ENCODE data around the gene TRO.

The TRO gene

DNA sequence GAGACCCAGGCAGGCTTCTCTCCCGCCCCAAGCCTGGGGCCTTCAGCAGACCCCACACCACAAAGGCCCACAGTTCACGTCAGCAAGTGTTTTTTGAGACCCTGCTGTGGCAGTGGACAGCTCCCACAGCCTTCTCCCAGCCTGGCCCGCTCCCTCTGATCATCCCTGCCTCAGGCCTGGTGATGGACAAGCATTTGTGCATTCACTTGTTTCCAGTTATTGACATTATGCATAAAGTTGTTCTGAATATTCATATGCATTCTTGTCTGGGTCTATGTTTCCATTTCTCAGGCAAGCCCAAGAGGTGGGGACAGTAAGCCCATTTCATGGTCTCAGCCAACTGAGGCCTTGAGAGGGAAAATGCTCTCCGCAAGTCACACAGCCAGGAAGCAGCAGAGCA lies 14.7 kb downstream of the TRO start:
- no peak for DNase-seq (ENCODE audit: low read depth, low spot score)
- Histone ChIP-seq H3K9me3 (ENCODE audit: low read depth, low read length) (no peaks in the 10 kb centered on the region), H3K4me3 (no peak overlapping the region), H3K27ac (no peak overlapping the region), H3K36me3 (ENCODE audit: insufficient read depth, low read length) (no peaks in the 10 kb centered on the region), H3K9ac (ENCODE audit: insufficient read length) (no peak overlapping the region)
- no peak for TF ChIP-seq EZH2 (IDR thresholded peaks at IDR 0.05)
- TF ChIP-seq FOXP2 (optimal IDR thresholded peaks at IDR 0.05; ENCODE audit: control extremely low read depth, extremely low read length, insufficient read depth) = no peak
- no peak for TF ChIP-seq POLR2AphosphoS5 (IDR thresholded peaks at IDR 0.05; ENCODE audit: borderline replicate concordance, low read depth, low read length)

DNA sequence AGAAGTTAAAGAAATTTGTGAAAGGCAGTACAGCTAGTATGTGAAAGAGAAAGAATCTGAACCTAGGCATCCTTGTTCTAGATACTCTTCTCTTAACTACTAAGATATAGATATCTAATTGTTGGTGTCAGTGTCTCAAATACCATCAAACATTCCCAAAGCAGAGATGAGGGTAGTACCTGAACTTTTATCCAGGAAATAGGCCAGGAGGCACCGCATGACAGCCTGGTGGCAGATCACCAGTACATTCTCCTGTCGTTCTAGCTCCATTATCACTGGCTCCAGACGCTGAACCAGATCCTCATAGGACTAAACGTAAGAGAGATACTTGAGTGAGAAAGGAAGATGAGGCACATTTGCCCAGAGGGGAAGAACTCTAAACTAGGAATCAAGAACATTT lies 16.8 kb downstream of the TRO start:
- H3K36me3 ChIP-seq (ENCODE audit: insufficient read depth, low read length) = no peaks in the 10 kb centered on the region
- no peaks in the 10 kb centered on the region for H3K9me3 ChIP-seq (ENCODE audit: low read depth, low read length)
- TF ChIP-seq POLR2AphosphoS5 (IDR thresholded peaks at IDR 0.05; ENCODE audit: borderline replicate concordance, low read depth, low read length) = no peak
- no peak for TF ChIP-seq FOXP2 (optimal IDR thresholded peaks at IDR 0.05; ENCODE audit: control extremely low read depth, extremely low read length, insufficient read depth)
- no peak for TF ChIP-seq EZH2 (IDR thresholded peaks at IDR 0.05)

DNA sequence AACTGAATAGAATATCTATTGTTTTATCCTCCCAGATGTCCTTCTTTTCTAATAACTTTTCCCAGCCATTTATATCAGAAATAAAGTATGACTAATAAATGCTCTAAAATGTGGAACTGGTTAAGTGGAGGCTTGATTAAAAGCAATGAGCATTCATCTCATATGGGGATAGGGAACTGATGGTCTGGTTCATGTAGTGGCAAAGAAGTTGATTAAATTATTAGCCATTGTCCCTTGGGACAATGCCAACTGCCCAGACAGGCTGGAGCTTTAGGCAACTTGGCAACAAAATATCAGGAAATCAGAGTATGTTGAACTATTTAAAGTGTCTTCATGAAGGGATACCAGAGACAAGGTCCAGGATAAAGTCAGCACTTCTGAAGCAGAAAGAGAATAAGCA lies 24.2 kb downstream of the TRO start:
- no peak for TF ChIP-seq FOXP2 (optimal IDR thresholded peaks at IDR 0.05; ENCODE audit: control extremely low read depth, extremely low read length, insufficient read depth)
- TF ChIP-seq EZH2 (IDR thresholded peaks at IDR 0.05) = no peak
- TF ChIP-seq POLR2AphosphoS5 (IDR thresholded peaks at IDR 0.05; ENCODE audit: borderline replicate concordance, low read depth, low read length) = no peak
- no peaks in the 10 kb centered on the region for H3K9me3 ChIP-seq (ENCODE audit: low read depth, low read length)
- no peaks in the 10 kb centered on the region for H3K36me3 ChIP-seq (ENCODE audit: insufficient read depth, low read length)
- H3K4me3 ChIP-seq = no peak overlapping the region
- H3K9ac ChIP-seq (ENCODE audit: insufficient read length) = no peak overlapping the region
- DNase-seq (ENCODE audit: low read depth, low spot score) = no peak
- no peak overlapping the region for H3K27ac ChIP-seq

More for the DNA sequence above, 16.8 kb downstream of the TRO start:
- H3K27ac ChIP-seq = no peak overlapping the region
- DNase-seq (ENCODE audit: low read depth, low spot score) = no peak
- H3K9ac ChIP-seq (ENCODE audit: insufficient read length) = no peak overlapping the region
- no peak overlapping the region for H3K4me3 ChIP-seq

DNA sequence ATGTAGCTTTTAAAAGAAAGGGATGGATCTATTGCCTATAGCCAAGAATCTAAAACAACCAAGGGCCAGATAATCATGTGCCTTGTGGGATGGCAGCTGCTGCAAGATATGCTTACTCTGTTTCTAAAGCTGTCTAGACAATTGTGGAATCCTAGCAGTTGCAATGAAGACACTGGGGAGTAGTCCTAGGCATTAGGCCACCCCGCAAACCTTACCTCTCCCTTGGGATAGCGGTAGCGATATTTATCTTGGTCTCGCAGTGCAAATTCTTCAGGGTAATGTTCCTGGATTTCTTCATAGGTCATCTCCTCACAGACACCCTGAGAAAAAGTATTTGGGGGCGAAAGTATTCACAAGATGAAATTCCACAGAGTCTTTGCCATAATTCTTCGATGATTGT lies 24.6 kb downstream of the TRO start:
- Histone ChIP-seq H3K4me3 (no peak overlapping the region), H3K27ac (no peak overlapping the region), H3K36me3 (ENCODE audit: insufficient read depth, low read length) (no peaks in the 10 kb centered on the region), H3K9me3 (ENCODE audit: low read depth, low read length) (no peaks in the 10 kb centered on the region), H3K9ac (ENCODE audit: insufficient read length) (no peak overlapping the region)
- no peak for DNase-seq (ENCODE audit: low read depth, low spot score)
- no peak for TF ChIP-seq FOXP2 (optimal IDR thresholded peaks at IDR 0.05; ENCODE audit: control extremely low read depth, extremely low read length, insufficient read depth)
- no peak for TF ChIP-seq EZH2 (IDR thresholded peaks at IDR 0.05)

DNA sequence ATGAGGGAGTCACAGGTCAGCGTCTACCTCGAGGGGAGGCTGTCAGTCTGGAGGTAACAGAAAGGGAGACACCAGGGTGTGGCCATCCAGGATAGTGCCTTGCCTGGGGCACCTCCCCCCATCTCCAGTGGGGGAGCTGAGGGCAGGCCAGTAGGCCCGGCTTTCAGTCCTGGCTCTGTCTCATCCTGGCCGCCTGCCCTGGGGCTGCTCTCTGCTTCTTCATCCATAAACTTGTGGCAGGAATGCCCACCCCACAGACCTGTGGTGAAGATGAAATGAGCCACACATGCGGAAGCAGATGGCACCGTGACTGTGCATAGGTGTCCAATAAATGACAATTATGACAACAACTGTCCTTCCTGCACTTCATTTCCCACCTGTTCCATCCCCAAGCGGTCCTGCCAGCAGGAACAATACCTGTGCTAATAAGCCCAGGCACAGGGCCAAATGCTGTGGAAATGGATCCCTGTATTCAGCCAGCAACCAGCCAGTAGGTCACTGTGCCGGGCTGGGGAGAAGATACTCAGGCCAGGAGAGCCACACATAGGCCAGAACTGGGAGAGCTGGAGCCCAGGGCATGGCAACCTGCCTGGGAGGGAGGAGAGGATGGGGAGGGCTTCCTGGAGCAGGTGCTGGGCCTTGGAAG lies 30.2 kb downstream of the TRO start:
- H3K4me3 ChIP-seq = no peak overlapping the region
- H3K27ac ChIP-seq = no peak overlapping the region
- no peak overlapping the region for H3K9ac ChIP-seq (ENCODE audit: insufficient read length)
- H3K36me3 ChIP-seq (ENCODE audit: insufficient read depth, low read length) = no peaks in the 10 kb centered on the region
- no peak for DNase-seq (ENCODE audit: low read depth, low spot score)
- no peak for TF ChIP-seq EZH2 (IDR thresholded peaks at IDR 0.05)
- no peak for TF ChIP-seq FOXP2 (optimal IDR thresholded peaks at IDR 0.05; ENCODE audit: control extremely low read depth, extremely low read length, insufficient read depth)
- no peak for TF ChIP-seq POLR2AphosphoS5 (IDR thresholded peaks at IDR 0.05; ENCODE audit: borderline replicate concordance, low read depth, low read length)
- H3K9me3 ChIP-seq (ENCODE audit: low read depth, low read length) = no peaks in the 10 kb centered on the region

DNA sequence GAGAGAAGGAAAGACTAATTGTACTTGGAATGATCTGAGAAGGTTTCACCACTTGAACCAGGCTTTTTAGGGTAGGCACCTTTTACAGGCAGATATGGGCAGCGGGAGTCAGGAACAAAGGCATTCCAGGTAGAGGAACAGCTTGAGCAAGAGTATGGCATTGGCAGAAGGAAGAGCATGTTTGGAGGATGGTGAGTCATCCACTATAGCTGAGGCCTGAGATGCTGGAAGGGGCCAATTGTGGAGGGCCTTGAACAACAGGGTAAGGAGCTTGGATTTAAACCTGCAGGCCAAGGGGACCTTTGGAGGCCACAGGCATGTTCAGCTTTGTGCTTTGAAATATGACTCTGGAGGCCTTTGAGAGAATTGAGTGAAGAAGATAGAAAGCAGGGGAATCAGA lies 41.1 kb downstream of the TRO start:
- Histone ChIP-seq H3K36me3 (ENCODE audit: insufficient read depth, low read length) (no peaks in the 10 kb centered on the region), H3K9ac (ENCODE audit: insufficient read length) (no peak overlapping the region), H3K9me3 (ENCODE audit: low read depth, low read length) (no peaks in the 10 kb centered on the region), H3K27ac (no peak overlapping the region), H3K4me3 (no peak overlapping the region)
- TF ChIP-seq POLR2AphosphoS5 (IDR thresholded peaks at IDR 0.05; ENCODE audit: borderline replicate concordance, low read depth, low read length) (no peak), EZH2 (IDR thresholded peaks at IDR 0.05) (no peak), FOXP2 (optimal IDR thresholded peaks at IDR 0.05; ENCODE audit: control extremely low read depth, extremely low read length, insufficient read depth) (no peak)
- no peak for DNase-seq (ENCODE audit: low read depth, low spot score)

DNA sequence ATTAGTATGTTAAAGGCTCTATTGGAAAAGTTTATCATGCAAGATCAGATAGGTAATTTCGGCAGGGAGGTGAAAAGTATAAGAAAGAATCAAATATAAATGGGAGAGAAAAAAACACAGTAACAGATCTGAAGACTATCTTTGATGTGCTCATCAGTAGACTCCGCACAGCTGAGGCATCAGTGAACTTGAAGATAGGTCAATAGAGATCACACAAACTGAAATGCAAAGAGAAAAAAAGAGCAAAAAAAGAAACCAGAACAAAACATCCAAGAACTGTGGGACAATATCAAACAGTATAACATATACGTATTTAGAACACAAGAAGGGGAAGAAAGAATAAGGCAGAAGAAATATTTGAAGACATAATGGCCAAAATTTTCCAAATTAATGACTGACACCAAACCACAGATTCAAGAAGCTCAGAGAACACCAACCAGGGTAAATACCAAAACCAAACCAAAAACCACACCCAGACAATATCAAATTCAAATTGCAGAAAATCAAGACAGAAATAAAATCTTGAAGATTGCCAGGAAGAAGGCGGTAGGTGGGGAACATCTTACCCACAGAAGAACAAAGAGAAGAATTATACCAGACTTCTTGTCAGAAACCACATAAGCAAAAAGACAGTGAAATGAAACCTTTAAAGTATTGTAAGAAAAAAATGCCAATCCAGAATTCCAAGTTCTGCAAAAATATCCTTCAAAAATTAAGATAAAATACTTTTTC lies 44.3 kb downstream of the TRO start:
- Histone ChIP-seq H3K27ac (no peak overlapping the region), H3K4me3 (no peak overlapping the region), H3K9me3 (ENCODE audit: low read depth, low read length) (no peaks in the 10 kb centered on the region), H3K36me3 (ENCODE audit: insufficient read depth, low read length) (no peaks in the 10 kb centered on the region), H3K9ac (ENCODE audit: insufficient read length) (no peak overlapping the region)
- no peak for TF ChIP-seq FOXP2 (optimal IDR thresholded peaks at IDR 0.05; ENCODE audit: control extremely low read depth, extremely low read length, insufficient read depth)
- TF ChIP-seq EZH2 (IDR thresholded peaks at IDR 0.05) = no peak
- no peak for TF ChIP-seq POLR2AphosphoS5 (IDR thresholded peaks at IDR 0.05; ENCODE audit: borderline replicate concordance, low read depth, low read length)
- DNase-seq (ENCODE audit: low read depth, low spot score) = no peak

DNA sequence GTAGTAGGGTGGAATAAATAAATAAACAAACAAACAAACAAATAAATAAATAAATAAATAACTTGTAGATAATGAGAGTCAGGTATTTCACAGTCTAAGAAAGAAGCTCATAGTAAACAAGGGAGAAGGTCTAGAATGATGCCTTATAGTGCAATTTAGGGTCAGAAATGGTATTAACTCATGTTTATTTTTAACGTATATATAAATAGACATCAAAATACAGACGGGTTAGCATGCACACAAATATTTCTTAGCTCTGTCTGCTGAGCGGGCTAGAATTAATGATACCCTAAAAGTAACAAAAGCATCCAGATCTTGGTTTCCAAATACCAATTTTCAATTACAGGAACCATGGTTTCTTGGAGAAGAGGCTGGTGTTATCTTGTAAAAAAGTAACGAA lies 56.8 kb downstream of the TRO start:
- H3K36me3 ChIP-seq (ENCODE audit: insufficient read depth, low read length) = no peaks in the 10 kb centered on the region
- no peaks in the 10 kb centered on the region for H3K9me3 ChIP-seq (ENCODE audit: low read depth, low read length)
- no peak overlapping the region for H3K9ac ChIP-seq (ENCODE audit: insufficient read length)
- no peak overlapping the region for H3K4me3 ChIP-seq
- H3K27ac ChIP-seq = no peak overlapping the region
- no peak for DNase-seq (ENCODE audit: low read depth, low spot score)
- TF ChIP-seq FOXP2 (optimal IDR thresholded peaks at IDR 0.05; ENCODE audit: control extremely low read depth, extremely low read length, insufficient read depth) (no peak), EZH2 (IDR thresholded peaks at IDR 0.05) (no peak)

DNA sequence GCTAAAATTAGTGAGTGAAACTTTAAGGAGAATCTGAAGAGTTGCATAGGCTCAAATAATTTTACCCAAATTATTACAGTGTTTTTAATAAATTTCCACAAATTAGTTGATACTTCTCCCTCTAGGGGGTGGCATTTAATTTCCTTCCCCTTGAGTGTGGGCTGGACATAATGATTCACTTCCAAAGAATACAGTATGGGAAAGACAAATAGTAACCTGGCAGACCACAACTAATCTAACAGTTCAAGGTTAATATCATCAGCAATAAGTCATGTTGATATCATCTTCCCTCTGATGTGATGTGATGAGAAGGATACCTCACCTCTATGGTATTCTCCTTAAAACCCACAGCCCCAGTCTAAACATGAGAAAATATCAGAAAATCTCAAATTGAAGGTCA lies 57.8 kb downstream of the TRO start:
- H3K27ac ChIP-seq = no peak overlapping the region
- TF ChIP-seq EZH2 (IDR thresholded peaks at IDR 0.05) (no peak), FOXP2 (optimal IDR thresholded peaks at IDR 0.05; ENCODE audit: control extremely low read depth, extremely low read length, insufficient read depth) (no peak), POLR2AphosphoS5 (IDR thresholded peaks at IDR 0.05; ENCODE audit: borderline replicate concordance, low read depth, low read length) (no peak)
- no peak overlapping the region for H3K9ac ChIP-seq (ENCODE audit: insufficient read length)
- no peaks in the 10 kb centered on the region for H3K9me3 ChIP-seq (ENCODE audit: low read depth, low read length)
- no peaks in the 10 kb centered on the region for H3K36me3 ChIP-seq (ENCODE audit: insufficient read depth, low read length)
- DNase-seq (ENCODE audit: low read depth, low spot score) = no peak
- H3K4me3 ChIP-seq = no peak overlapping the region

Data from SK-N-MC (cell line).